ENCODE data around the gene KIZ. TPM values are rescaled to one million over a fixed set of nuclear protein-coding genes. Genes with fewer than 3 reads are reported as not detected.

The KIZ gene
- total and polyA plus RNA-seq, 7 donors: 4.6 to 26.2 (median 18.6) TPM

DNA sequence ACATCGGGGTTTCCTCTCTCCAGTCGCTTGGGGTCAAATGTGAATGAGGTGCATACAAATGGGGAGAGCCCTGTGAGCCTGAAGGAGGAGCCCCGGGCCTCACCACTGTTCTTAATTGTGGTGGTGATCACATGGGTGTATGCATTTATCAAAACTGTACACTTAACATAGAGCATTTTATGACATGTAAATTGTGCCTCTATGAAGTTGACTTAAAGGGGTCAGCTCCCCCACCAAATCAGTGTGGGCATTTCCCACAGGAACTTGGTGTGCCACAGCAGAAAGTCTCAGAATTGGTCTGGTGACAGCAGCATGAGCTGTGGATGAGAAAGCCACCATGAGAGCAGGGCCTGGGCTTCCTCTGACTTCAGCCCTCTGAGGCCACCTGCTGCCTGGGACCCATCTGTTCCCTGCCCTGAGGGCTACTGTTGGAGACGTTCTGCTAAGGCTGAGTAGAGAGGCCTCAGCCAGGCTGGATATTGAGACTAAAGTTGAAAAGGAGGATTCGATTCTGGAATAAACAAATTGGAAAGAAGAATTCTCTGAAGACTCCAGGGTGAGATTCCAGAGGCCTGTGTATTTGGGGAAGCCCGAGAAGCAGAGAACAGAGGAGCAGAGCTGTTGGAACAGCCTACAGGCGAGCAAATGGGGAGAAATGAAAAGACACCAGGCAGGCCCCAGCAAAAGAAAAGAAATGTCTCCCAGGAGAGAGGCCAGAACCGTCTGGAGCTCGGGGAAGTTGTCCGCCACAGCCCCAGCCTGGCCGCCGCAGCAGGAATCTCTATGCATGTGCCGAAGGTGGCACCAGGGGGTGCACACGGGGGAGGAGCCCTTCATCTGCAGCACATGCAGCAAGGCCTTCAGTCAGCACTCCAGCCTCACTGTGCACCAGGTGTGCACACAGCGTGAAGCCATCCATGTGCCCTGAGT lies 139.6 kb downstream of the KIZ start:
- ATAC-seq (no peak), DNase-seq (no peak)
- Histone ChIP-seq H3K27ac (no peak overlapping the region), H3K27me3 (ENCODE audit: insufficient read depth in 3 of 3, low read length in 2 of 3) (no peaks in the 10 kb centered on the region), H3K36me3 (ENCODE audit: insufficient read depth in 1 of 2, low read depth in 1 of 2) (no peaks in the 10 kb centered on the region), H3K4me3 (no peak overlapping the region), H3K4me1 (no peaks in the 10 kb centered on the region), H3K9me3 (no peaks in the 10 kb centered on the region)
- TF ChIP-seq, protein P1, sequence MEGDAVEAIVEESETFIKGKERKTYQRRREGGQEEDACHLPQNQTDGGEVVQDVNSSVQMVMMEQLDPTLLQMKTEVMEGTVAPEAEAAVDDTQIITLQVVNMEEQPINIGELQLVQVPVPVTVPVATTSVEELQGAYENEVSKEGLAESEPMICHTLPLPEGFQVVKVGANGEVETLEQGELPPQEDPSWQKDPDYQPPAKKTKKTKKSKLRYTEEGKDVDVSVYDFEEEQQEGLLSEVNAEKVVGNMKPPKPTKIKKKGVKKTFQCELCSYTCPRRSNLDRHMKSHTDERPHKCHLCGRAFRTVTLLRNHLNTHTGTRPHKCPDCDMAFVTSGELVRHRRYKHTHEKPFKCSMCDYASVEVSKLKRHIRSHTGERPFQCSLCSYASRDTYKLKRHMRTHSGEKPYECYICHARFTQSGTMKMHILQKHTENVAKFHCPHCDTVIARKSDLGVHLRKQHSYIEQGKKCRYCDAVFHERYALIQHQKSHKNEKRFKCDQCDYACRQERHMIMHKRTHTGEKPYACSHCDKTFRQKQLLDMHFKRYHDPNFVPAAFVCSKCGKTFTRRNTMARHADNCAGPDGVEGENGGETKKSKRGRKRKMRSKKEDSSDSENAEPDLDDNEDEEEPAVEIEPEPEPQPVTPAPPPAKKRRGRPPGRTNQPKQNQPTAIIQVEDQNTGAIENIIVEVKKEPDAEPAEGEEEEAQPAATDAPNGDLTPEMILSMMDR (IDR thresholded peaks at IDR 0.05): no peak
- intact Hi-C loops (cut with DNase I): no loop called here
- WGBS, 3 donors: 74 to 77% (median 74%) methylated on average over 15 of the region's 15 CpGs

DNA sequence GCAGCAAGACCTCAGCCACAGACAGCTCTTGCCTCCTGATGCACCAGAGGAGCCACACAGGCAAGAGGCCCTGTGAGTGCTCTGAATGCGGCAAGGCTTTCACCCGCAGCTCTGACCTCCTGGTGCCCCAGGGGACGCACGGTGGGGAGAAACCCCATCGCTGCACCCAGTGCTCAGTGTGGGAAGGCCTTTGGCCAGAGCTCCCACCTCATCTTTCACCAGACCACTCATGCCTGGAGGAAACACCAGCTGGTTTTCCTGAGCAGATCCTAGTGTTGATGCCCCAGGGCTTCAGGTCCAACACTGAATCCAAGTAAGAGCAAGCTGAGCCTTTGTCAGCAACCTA lies 140.3 kb downstream of the KIZ start:
- intact Hi-C loops (cut with DNase I): no loop called here
- 87 to 88% (median 88%) methylated on average over 5 of the region's 5 CpGs for WGBS, 3 donors
- Histone ChIP-seq H3K27ac (no peak overlapping the region), H3K36me3 (ENCODE audit: insufficient read depth in 1 of 2, low read depth in 1 of 2) (no peaks in the 10 kb centered on the region), H3K27me3 (ENCODE audit: insufficient read depth in 3 of 3, low read length in 2 of 3) (no peaks in the 10 kb centered on the region), H3K4me1 (no peaks in the 10 kb centered on the region), H3K4me3 (no peak overlapping the region), H3K9me3 (no peaks in the 10 kb centered on the region)
- DNase-seq (no peak), ATAC-seq (no peak)
- TF ChIP-seq, protein P1 (IDR thresholded peaks at IDR 0.05): no peak

DNA sequence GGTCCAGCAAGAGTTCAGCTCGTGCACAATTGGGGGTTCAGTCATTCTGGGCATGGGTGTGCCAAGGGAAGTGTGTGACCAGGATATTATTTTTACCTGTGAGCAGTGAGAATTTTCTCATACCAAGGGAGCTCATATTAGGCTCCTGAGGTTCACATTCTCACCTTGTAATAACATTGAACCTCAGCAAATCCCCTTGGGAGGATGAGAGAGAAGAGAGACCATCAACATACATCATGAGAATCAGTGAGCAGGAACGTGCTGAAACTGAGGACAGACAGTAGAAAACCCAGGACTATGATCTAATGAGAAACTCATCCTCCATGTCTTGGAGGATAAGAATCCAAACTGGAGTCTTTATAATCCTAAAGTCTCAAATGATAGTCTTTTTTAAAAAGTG lies 143.9 kb downstream of the KIZ start:
- H3K9me3 ChIP-seq: no peaks in the 10 kb centered on the region
- H3K36me3 ChIP-seq (ENCODE audit: insufficient read depth in 1 of 2, low read depth in 1 of 2): no peaks in the 10 kb centered on the region
- DNase-seq: no peak
- intact Hi-C loops (cut with DNase I): no loop called here
- no peaks in the 10 kb centered on the region for H3K4me1 ChIP-seq
- TF ChIP-seq, protein P1 (IDR thresholded peaks at IDR 0.05): no peak
- no peak overlapping the region for H3K27ac ChIP-seq
- no peak for ATAC-seq
- H3K4me3 ChIP-seq: no peak overlapping the region
- no peaks in the 10 kb centered on the region for H3K27me3 ChIP-seq (ENCODE audit: insufficient read depth in 3 of 3, low read length in 2 of 3)
- 51 to 68% (median 60%) methylated on average over 2 of the region's 2 CpGs for WGBS, 3 donors

DNA sequence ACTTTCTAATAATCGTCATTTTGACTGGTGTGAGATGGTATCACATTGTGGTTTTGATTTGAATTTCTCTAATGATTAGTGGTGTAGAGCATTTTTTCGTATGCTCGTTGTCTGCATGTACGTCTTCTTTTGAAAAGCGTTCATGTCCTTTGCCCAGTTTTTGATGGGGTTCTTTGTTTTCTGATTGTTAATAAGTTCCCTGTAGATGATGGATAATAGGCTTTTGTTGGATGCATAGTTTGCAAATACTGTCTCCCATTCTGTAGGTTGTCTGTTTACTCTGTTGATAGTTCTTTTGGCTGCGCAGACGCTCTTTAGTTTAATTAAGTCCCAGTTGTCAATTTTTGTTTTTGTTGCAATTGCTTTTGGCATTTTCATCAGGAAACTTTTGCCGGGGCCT lies 144.9 kb downstream of the KIZ start:
- 90 to 92% (median 90%) methylated on average over 8 of the region's 8 CpGs for WGBS, 3 donors
- TF ChIP-seq, protein P1 (IDR thresholded peaks at IDR 0.05): no peak
- no peak for ATAC-seq
- no peak for DNase-seq
- Histone ChIP-seq H3K36me3 (ENCODE audit: insufficient read depth in 1 of 2, low read depth in 1 of 2) (no peaks in the 10 kb centered on the region), H3K4me3 (no peak overlapping the region), H3K27me3 (ENCODE audit: insufficient read depth in 3 of 3, low read length in 2 of 3) (no peaks in the 10 kb centered on the region), H3K27ac (no peak overlapping the region), H3K9me3 (no peaks in the 10 kb centered on the region), H3K4me1 (no peaks in the 10 kb centered on the region)
- intact Hi-C loops (cut with DNase I): no loop called here

DNA sequence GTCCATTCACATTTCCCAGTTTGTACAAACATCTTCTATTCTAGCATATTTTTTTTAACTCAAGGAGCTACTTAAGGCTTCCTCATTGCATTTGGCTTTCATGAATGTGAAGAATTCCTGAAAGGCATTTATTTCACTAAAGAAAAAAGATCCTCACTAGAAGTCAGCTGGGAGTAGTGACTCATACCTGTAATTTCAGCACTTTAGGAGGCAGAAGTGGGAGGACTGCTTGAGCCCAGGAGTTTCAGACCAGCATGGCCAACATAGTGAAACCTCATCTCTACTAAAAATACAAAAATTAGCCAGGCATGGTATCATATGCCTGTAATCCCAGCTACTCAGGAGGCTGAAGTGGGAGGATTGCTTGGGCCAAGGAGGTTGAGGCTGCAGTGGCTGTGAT lies 146.4 kb downstream of the KIZ start:
- Histone ChIP-seq H3K9me3 (no peaks in the 10 kb centered on the region), H3K27ac (no peak overlapping the region), H3K4me3 (no peak overlapping the region), H3K4me1 (no peaks in the 10 kb centered on the region), H3K36me3 (ENCODE audit: insufficient read depth in 1 of 2, low read depth in 1 of 2) (no peaks in the 10 kb centered on the region), H3K27me3 (ENCODE audit: insufficient read depth in 3 of 3, low read length in 2 of 3) (no peaks in the 10 kb centered on the region)
- ATAC-seq (no peak), DNase-seq (no peak)
- TF ChIP-seq, protein P1 (IDR thresholded peaks at IDR 0.05): no peak
- intact Hi-C loops (cut with DNase I): no loop called here
